ENCODE measurements around the gene ZFYVE9. TPM values are rescaled to one million over a fixed set of nuclear protein-coding genes. Genes with fewer than 3 reads are reported as not detected.
"Not testable (repeated sequence)": the region's sequence is repeated elsewhere in the genome, so short reads cannot be mapped to it uniquely, and the experiment has no call there.

Gene ZFYVE9
- total RNA-seq: 10 to 100 TPM in 4 of 7 donors, 1 to 10 TPM in 3; 7.2 to 16.7 (median 10.6) TPM
- polyA plus RNA-seq: 1 to 10 TPM in 1 of 3 donors, under 1 TPM in 2; 0.72 to 2.2 (median 0.88) TPM
- long read RNA-seq, donor 1: 0 reads
- long read RNA-seq, donor 2: 0 reads

- no peaks in the 10 kb centered on the region for H3K36me3 ChIP-seq
- intact Hi-C loops (cut with DNase I; ENCODE audit: low total_unique reads): loop anchor here (10.0 kb wide), 1 partner anchor 543 kb away; no protein-coding TSS in a partner anchor
- TF ChIP-seq POLR2AphosphoS5 (IDR thresholded peaks at IDR 0.05): peak; percentile 51 to 71 (median 58)
- TF ChIP-seq POLR2A (IDR thresholded peaks at IDR 0.05): no peak
- TF ChIP-seq CTCF (IDR thresholded peaks at IDR 0.05 in 8 of 11, conservative IDR thresholded peaks at IDR 0.05 in 3 of 11): peak in 9 of 11 experiments; percentile 14 to 90 (median 82)
- H3K9me3 ChIP-seq: no peaks in the 10 kb centered on the region
- H3K27ac ChIP-seq: peak within 1 kb of the TSS; percentile 76 to 95 (median 88)
- H3K4me3 ChIP-seq: peak within 1 kb of the TSS; percentile 63 to 86 (median 70)
- DNase-seq: peak; percentile 94
- 1 to 3% (median 2%) methylated on average over 26 to 72 of the region's 72 CpGs for WGBS, 5 donors
- peaks cover 0 to 47% (median 0%) of the 10 kb centered on the region in 7 donors for H3K27me3 ChIP-seq (replicated peaks in 1 of 7)
- H3K4me1 ChIP-seq: peaks cover 10 to 44% (median 33%) of the 10 kb centered on the region in 6 donors
Measured at GRCh38 chr1:52141513-52142219, at the start of gene ZFYVE9. Gene ZFYVE9, plus strand, starts transcription at chr1:52142089. Its CDS starts 91,118 bp downstream, at chr1:52233207.

- H3K36me3 ChIP-seq: peaks cover 0 to 36% (median 15%) of the 10 kb centered on the region in 6 donors
- H3K4me1 ChIP-seq; H3K27me3 ChIP-seq (replicated peaks in 1 of 7); intact Hi-C loops (cut with DNase I; ENCODE audit: low total_unique reads); H3K4me3 ChIP-seq; H3K9me3 ChIP-seq; H3K27ac ChIP-seq; DNase-seq: not testable (repeated sequence)
- 91 to 96% (median 95%) methylated on average over 5 to 7 of the region's 7 CpGs for WGBS, 5 donors
- TF ChIP-seq POLR2AphosphoS5 (IDR thresholded peaks at IDR 0.05): peak in 1 of 3 donors; percentile 29
Measured at GRCh38 chr1:52094300-52094699, 47.6 kb upstream of the ZFYVE9 start.

- H3K4me1 ChIP-seq: no peaks in the 10 kb centered on the region
- TF ChIP-seq POLR2A (IDR thresholded peaks at IDR 0.05) (no peak), CTCF (IDR thresholded peaks at IDR 0.05 in 8 of 11, conservative IDR thresholded peaks at IDR 0.05 in 3 of 11) (no peak)
- no peak for DNase-seq
- 52 to 67% (median 63%) methylated on average over 8 of the region's 8 CpGs for WGBS, 5 donors
- H3K4me3 ChIP-seq: no peak overlapping the region
- H3K27ac ChIP-seq: peak overlapping the region in 1 of 8 donors; percentile 40
- intact Hi-C loops (cut with DNase I; ENCODE audit: low total_unique reads): no loop called here
- no peaks in the 10 kb centered on the region for H3K9me3 ChIP-seq
- peaks cover 0 to 17% (median 4%) of the 10 kb centered on the region in 6 donors for H3K36me3 ChIP-seq
- H3K27me3 ChIP-seq (replicated peaks in 1 of 7): no peaks in the 10 kb centered on the region
Measured at GRCh38 chr1:52096216-52096615, 45.7 kb upstream of the ZFYVE9 start.

- Histone ChIP-seq H3K9me3 (no peaks in the 10 kb centered on the region), H3K36me3 (no peaks in the 10 kb centered on the region), H3K27ac (no peak overlapping the region), H3K4me1 (no peaks in the 10 kb centered on the region), H3K27me3 (replicated peaks in 1 of 7) (no peaks in the 10 kb centered on the region), H3K4me3 (no peak overlapping the region)
- TF ChIP-seq POLR2A (IDR thresholded peaks at IDR 0.05): no peak
- no peak for TF ChIP-seq CTCF (IDR thresholded peaks at IDR 0.05 in 8 of 11, conservative IDR thresholded peaks at IDR 0.05 in 3 of 11)
- TF ChIP-seq POLR2AphosphoS5 (IDR thresholded peaks at IDR 0.05): no peak
- intact Hi-C loops (cut with DNase I; ENCODE audit: low total_unique reads): no loop called here
- no peak for DNase-seq
- WGBS, 5 donors: 66 to 77% (median 76%) methylated on average over 8 of the region's 8 CpGs
Measured at GRCh38 chr1:52098139-52098871, 43.6 kb upstream of the ZFYVE9 start.

All from spleen (tissue), 13 donors.